ENCODE results near the gene CACNA1B.
"Not testable (repeated sequence)": the region's sequence is repeated elsewhere in the genome, so short reads cannot be mapped to it uniquely, and the experiment has no call there.

Gene CACNA1B

GRCh38 chr9:137889966-137890365 lies 12.4 kb downstream of the CACNA1B start:
- not testable (repeated sequence) for DNase-seq (ENCODE audit: low spot score)

- not testable (repeated sequence) for DNase-seq (ENCODE audit: low spot score)
These were observed 13.4 kb downstream of the CACNA1B start for GRCh38 chr9:137890768-137891587.

- DNase-seq (ENCODE audit: low spot score): no peak
These were observed 14.2 kb downstream of the CACNA1B start for GRCh38 chr9:137891588-137892423.

GRCh38 chr9:137892424-137893191 lies 15.0 kb downstream of the CACNA1B start:
- no peak for DNase-seq (ENCODE audit: low spot score)

- no peak for DNase-seq (ENCODE audit: low spot score)
These were observed 16.1 kb downstream of the CACNA1B start for GRCh38 chr9:137893670-137894069.

GRCh38 chr9:137899551-137900360 lies 22.2 kb downstream of the CACNA1B start:
- no peak for DNase-seq (ENCODE audit: low spot score)

GRCh38 chr9:137900584-137901310 lies 23.2 kb downstream of the CACNA1B start:
- no peak for DNase-seq (ENCODE audit: low spot score)

GRCh38 chr9:137902646-137903045 lies 25.1 kb downstream of the CACNA1B start:
- DNase-seq (ENCODE audit: low spot score): no peak

GRCh38 chr9:137905740-137906139 lies 28.2 kb downstream of the CACNA1B start:
- no peak for DNase-seq (ENCODE audit: low spot score)

- DNase-seq (ENCODE audit: low spot score): no peak
These were observed 30.2 kb downstream of the CACNA1B start for GRCh38 chr9:137907776-137908175.

GRCh38 chr9:137912671-137913070 lies 35.1 kb downstream of the CACNA1B start:
- DNase-seq (ENCODE audit: low spot score): no peak

GRCh38 chr9:137913132-137913531 lies 35.5 kb downstream of the CACNA1B start:
- no peak for DNase-seq (ENCODE audit: low spot score)

- DNase-seq (ENCODE audit: low spot score): no peak
These were observed 36.5 kb downstream of the CACNA1B start for GRCh38 chr9:137913771-137914767.

- no peak for DNase-seq (ENCODE audit: low spot score)
These were observed 39.0 kb downstream of the CACNA1B start for GRCh38 chr9:137916540-137916939.

- DNase-seq (ENCODE audit: low spot score): no peak
These were observed 39.5 kb downstream of the CACNA1B start for GRCh38 chr9:137917116-137917515.

- DNase-seq (ENCODE audit: low spot score): no peak
These were observed 40.2 kb downstream of the CACNA1B start for GRCh38 chr9:137917795-137918194.

GRCh38 chr9:137918331-137919094 lies 40.9 kb downstream of the CACNA1B start:
- DNase-seq (ENCODE audit: low spot score): no peak

GRCh38 chr9:137919095-137919465 lies 41.5 kb downstream of the CACNA1B start:
- DNase-seq (ENCODE audit: low spot score): no peak

GRCh38 chr9:137919649-137920141 lies 42.1 kb downstream of the CACNA1B start:
- DNase-seq (ENCODE audit: low spot score): no peak

Data from RKO (cell line).